ENCODE data around the gene PDE9A.
A peak's percentile ranks its signal among the peaks of the same experiment; 100 is the strongest.

Gene PDE9A

GRCh38 chr21:42777757-42778344, 124.4 kb downstream of the PDE9A start:
- no peak overlapping the region for H3K27ac ChIP-seq
- no peak overlapping the region for H3K4me3 ChIP-seq

DNA sequence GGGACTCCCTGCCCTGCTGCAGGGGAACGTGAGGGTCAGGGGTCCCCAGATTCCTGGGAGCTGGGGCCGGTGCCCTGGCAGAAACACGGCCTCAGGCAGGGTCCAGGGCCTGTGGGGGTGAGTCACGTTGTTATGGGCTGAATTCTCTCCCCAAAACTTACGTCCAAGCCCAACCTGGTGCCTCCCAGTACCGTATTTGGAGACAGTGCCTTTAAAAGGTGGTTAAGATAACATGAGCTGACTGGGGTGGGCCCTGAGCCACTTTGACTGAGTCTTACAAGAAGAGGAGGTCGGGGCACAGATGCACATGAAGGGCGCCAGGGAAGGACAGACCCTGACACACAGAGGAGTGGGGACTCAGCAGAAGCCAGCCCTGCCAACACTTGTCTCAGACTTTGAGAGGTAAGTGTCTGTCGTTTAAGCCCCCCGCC, 126.0 kb downstream of the PDE9A start:
- H3K27ac ChIP-seq = no peak overlapping the region
- H3K4me3 ChIP-seq = no peak overlapping the region

GRCh38 chr21:42780617-42781016, 127.2 kb downstream of the PDE9A start:
- H3K27ac ChIP-seq = no peak overlapping the region
- H3K4me3 ChIP-seq = no peak overlapping the region

DNA sequence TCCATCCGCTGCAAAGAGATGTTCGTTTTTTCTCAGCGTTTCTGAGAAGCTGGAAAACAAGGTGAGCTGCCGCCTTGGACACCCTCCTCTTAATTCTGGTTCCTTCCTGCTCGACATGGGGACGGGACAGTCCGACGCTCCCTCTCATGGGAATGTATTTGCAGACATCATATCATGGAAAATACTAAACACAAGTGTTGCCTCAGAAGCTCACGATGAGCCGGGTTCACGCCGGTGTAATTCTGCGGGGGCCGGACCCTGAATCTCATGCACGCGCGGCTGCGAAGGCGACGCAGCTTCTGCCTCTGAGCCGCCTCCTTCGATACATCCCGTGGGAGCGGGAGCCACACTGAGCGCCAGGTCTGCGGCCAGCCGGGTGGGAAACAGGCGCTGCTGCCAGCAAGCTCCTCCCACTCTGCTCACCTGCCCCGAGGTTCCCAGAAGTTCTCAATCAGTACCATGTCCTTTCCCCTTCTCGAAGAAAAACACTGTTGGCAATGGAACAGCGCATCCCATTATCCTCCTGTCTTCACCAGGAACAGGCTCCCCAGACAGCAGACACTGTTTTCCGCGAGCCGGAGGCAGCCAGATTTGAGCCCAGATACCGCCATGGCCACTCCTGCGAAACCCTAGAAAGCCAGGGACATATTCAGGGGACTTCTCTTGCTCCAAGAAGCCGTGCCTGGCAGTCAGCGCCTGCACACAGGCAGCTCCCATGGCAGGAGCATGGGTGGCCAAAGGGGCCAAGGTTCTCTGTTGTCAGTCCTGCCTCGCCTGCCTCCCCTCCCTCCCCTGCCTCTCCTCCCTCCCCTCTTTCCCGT, 127.9 kb downstream of the PDE9A start:
- H3K4me3 ChIP-seq = peak overlapping the region in 1 of 7 experiments; percentile 8
- peak overlapping the region in 3 of 21 experiments; percentile 5 to 23 (median 12) for H3K27ac ChIP-seq

DNA sequence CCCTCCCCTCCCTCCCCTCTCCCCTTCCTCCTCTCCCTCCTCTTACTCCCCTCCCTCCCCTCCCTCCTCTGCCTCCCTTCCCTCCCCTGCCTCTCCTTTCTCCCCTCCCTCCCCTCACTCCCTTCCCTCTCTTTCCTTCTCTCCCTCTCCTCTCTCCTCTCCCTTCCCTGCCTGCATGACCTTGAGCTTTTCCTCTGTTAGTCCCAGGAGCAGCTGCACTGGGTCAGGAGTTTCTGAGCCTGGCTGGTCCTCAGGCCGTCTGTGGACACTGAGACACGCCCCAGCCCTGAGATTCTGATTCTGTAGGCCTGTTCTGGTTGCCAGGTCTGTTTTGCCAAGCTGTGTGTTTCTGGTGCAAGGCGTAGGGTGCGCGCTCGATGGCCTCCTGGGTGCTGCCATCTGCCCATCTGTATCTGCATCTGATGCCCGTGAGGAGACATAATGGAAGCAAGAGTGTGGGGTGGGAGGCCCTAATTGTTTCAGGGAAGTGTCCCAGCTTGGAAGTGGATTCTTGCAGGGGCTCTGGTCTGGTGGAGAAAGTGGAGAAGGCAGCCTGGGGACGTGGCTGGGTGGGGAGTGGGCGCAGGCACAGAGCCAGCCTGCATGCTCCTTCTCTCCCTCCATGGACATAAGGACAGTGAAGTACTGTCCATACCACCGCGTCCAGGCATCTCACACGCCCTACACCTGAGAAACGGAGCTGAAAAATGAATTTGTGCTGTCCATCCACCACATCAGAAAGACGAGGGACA, 128.7 kb downstream of the PDE9A start:
- no peak overlapping the region for H3K4me3 ChIP-seq
- H3K27ac ChIP-seq = peak overlapping the region in 3 of 21 experiments; percentile 5 to 23 (median 12)

DNA sequence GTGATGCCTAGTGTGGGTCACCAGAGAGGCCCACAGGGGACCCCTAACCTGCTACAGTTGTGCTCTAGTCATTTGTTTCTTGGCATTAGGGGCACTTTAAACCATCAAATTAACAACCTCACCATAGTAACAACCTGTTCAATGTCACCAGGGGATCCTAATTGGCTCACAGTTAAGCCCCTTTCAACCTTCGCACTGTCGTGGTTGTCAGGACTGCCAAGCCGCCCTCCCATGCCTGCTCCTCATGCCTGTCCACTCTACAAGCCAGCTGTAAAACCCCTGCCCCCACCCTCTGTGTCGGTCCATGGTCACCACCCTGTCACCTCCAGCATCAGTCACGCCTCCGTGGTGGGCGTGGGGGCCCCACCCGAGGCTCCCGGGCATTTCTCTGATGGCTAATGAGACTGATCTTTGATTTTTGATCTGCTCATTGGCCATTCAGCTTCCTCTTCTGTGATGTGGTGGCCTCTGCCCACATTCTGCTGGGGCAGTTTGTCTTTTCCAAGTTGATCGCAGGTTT, 129.4 kb downstream of the PDE9A start:
- peak overlapping the region in 2 of 21 experiments; percentile 75 to 83 for H3K27ac ChIP-seq
- no peak overlapping the region for H3K4me3 ChIP-seq

GRCh38 chr21:42784276-42784675, 130.9 kb downstream of the PDE9A start:
- peak overlapping the region in 1 of 7 experiments; percentile 7 for H3K4me3 ChIP-seq

DNA sequence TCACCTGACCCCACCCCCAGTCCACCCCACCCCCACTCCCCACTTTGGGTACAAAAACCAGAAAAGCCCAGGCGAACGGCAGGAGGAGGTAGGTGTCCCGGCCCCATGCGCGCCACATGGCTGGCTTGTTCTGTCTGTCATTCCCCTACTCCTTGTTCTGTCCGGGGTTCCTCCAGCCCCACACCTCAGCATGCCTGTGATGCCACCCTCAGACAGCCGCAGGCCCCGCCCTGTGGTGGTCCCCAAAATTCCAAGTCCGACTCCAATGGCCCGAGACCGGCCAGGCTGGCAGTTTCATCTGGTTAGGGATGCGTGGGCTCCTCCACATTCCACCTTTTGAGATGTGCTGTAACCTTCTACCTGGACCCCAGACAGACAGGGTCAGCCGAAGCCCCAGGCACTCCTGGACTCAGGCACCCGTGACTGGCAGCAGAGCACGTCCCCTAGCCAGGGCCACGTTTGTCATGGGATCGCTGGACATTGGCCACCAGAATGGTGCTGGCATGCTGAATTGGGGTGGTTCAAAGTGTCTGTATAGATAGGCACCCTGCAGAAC, 131.6 kb downstream of the PDE9A start:
- no peak overlapping the region for H3K4me3 ChIP-seq
- H3K27ac ChIP-seq = no peak overlapping the region

More at GRCh38 chr21:42784276-42784675, 130.9 kb downstream of the PDE9A start:
- peak overlapping the region; percentile 9 to 93 (median 75) for H3K27ac ChIP-seq

- Histone ChIP-seq H3K4me3 (no peak overlapping the region), H3K27ac (no peak overlapping the region)
Observed at GRCh38 chr21:42785666-42786427, 132.4 kb downstream of the PDE9A start.

GRCh38 chr21:42786884-42787283, 133.5 kb downstream of the PDE9A start:
- H3K4me3 ChIP-seq = no peak overlapping the region
- H3K27ac ChIP-seq = no peak overlapping the region

DNA sequence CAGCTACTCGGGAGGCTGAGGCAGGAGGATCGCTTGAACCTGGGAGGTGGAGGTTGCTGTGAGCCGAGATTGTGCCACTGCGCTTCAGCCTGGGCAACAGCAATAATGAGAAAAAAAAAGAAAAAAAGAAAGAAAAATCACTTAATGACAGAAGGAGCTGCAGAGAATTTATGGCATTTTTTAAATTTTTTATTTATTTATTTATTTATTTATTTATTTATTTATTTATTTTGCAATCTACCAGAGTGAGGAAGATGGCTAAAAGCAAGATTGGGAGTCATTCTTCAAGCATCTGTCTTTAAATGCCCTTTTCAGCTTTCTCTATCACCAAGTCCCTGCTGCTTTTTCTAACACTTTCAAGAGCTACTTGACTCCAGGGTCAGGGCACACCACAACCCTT, 134.2 kb downstream of the PDE9A start:
- no peak overlapping the region for H3K4me3 ChIP-seq
- no peak overlapping the region for H3K27ac ChIP-seq

DNA sequence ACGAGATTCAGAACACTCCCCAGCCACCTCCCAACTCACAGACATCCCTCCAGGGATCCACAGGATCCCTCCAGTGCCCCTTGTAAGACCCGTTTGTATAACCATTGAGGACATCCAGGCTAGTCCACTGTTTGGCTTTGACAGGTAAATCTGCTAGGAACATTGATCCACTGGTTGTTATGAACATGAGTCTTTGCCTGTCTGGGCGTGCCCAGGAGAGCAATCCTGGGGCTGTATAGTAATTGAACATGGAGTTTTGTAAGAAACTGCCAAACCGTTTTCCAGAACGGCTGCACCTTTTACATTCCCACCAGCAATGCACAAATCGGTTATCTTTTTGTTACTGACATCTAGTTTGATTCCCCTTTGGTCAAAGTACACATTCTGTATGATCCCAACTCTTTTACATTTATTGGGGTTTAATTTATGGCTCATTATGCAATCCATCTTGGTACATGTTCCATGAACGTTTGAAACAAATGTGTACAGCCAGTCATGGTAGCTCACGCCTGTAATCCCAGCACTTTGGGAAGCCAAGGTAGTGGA, 137.2 kb downstream of the PDE9A start:
- H3K4me3 ChIP-seq = no peak overlapping the region

DNA sequence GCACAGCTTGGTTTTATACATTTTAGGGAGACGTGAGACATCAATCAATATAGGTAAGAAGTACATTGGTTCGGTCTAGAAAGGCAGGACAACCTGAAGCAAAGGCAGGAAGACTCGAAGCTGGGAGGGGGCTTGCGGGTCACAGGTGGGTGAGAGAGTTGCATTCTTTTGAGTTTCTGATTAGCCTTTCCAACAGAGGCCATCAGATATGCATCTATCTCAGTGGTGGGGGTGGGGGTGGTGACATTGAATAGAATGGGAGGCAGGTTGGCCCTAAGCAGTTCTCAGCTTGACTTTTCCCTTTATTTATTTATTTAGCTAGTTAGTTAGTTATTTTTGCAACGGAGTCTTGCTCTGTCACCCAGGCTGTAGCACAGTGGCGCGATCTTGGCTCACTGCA, 140.4 kb downstream of the PDE9A start:
- no peak overlapping the region for H3K4me3 ChIP-seq
- H3K27ac ChIP-seq = no peak overlapping the region

More for the DNA sequence above, 137.2 kb downstream of the PDE9A start:
- no peak overlapping the region for H3K27ac ChIP-seq

DNA sequence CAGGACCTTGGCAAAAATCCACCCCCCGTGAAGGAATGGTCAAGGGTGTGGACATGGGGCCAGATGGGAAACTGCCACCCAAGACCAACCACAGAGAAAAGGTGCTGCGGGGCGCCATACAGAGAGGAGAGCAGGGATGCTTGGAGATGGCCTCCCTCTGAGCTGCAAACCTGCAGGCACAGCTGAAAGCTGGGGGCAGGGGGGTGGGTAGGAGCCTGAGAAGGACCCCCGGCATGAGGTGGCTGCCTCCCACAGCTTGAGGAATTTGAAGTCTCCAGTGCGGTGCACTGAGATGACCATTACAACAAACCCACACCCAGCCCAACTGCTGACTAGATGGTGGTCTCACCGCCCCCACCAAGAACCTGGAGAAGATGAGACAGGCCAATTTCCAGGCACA, 141.1 kb downstream of the PDE9A start:
- Histone ChIP-seq H3K27ac (no peak overlapping the region), H3K4me3 (no peak overlapping the region)

DNA sequence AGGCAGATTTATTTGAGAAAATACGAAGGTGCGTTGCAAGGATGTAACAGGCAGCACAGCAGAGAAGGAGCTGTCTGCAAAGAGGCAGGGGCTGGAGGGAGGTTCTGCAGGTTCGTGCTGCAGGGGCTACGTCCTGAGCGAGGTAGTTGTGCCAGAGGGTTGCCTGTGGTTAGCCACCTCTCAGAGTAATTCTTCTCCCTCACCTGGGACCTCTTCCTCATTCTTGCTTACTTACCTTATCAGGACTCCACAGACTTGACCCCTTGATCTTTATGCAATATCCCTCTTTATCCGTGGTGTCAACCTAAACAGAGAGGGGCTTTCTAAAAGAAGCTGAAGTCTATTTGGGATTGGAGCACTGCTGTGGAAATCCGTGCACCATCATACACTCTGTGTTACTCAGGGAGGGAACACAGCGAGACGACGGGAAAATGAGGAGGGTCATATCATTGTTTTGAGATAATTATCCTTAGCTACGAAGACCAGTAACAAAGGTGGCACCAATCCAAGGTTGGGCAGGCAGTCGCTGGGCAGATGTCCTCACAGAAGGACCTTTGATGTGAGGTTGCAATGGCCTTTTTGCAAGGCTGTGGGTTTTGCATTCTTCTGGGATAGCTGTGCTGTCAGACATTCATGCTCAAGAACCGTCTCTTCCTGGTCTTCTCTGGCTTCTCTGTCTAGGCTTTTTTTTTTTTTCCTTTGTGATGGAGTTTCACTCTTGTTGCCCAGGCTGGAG, 143.1 kb downstream of the PDE9A start:
- Histone ChIP-seq H3K4me3 (no peak overlapping the region), H3K27ac (no peak overlapping the region)

DNA sequence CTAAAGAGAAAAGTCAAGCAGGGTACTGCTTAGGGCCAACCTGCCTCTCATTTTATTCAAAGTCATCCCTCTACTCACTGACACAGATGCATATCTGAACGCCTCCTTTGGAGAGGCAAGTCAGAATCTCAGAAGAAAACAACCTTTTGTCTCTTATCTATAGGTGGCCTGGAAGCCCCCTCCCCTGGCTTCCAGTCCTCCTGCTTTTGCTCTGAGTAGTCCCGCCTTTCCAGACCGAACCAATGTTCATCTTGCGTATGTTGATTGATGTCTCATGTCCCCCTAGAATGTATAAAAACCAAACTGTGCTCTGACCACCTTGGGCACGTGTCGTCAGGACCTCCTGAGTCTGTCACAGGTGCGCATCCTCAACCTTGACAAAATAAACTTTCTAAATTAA, 144.1 kb downstream of the PDE9A start:
- no peak overlapping the region for H3K27ac ChIP-seq
- no peak overlapping the region for H3K4me3 ChIP-seq

- Histone ChIP-seq H3K4me3 (no peak overlapping the region), H3K27ac (no peak overlapping the region)
Observed at GRCh38 chr21:42798106-42798505, 144.7 kb downstream of the PDE9A start.

DNA sequence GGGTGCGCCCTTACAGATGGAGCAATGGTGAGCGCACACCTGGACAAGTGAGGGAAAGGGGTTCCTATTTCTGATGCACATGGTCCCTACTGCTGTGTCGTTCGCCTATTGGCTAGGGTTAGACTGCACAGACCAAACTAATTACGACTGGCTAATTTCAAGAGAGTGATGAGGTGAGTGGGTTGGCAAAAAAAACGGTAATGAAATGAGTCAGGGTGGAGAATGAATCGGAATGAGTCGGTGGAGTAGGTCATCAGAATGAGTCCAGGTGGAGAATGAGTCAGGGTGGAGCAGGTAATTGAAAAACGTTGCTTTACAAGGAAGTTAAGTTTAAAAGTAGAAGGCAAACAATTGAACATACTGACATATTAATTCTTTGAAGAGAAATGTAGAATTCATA, 146.1 kb downstream of the PDE9A start:
- no peak overlapping the region for H3K4me3 ChIP-seq
- no peak overlapping the region for H3K27ac ChIP-seq
